ENCODE results near the gene STRA6.

DNA sequence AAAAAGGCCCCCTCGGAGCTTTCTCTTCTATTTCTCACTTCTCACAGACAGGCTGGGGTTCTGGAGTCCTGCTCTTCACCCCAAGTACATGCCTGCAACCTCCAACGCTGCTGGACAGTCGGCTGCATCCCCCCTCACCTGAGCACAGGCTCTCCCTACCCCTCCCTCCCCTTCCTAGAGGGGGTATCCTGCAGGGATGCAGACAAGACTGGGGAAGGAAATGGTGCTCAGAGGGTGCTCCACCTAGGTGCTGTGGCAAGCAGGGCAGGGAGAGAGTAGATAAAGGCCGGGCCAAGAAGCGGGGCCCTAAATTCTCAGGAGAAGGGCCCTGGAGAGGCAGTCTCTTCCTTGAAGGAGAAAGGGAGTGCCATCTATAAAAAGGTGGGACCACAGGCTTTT, 7.0 kb upstream of the STRA6 start:
- TF ChIP-seq ZNF274 (IDR thresholded peaks at IDR 0.05; ENCODE audit: low read depth, low read length) (no peak), YY1 (IDR thresholded peaks at IDR 0.05; ENCODE audit: insufficient read depth, insufficient read length) (no peak), SUZ12 (IDR thresholded peaks at IDR 0.05; ENCODE audit: extremely low read depth, insufficient read depth, insufficient read length) (no peak)

Data from NT2/D1 (cell line).